ENCODE data around the gene PGAP6. TPM values are rescaled to one million over a fixed set of nuclear protein-coding genes. Genes with fewer than 3 reads are reported as not detected.
"Not testable (repeated sequence)": the region's sequence is repeated elsewhere in the genome, so short reads cannot be mapped to it uniquely, and the experiment has no call there.

Gene PGAP6
- total RNA-seq, 1 donor from 2014 or later = 44.2 TPM

GRCh38 chr16:381012-381788 lies 578 bp downstream of the PGAP6 start:
- Histone ChIP-seq H3K4me3 (ENCODE audit: low read depth, low read length) (peak overlapping the region; percentile 74), H3K36me3 (ENCODE audit: control insufficient read depth, insufficient read depth, low read length) (peaks cover 3% of the 10 kb centered on the region), H3K27me3 (ENCODE audit: control insufficient read depth, insufficient read depth, low read length) (no peaks in the 10 kb centered on the region)
- FAIRE-seq = no peak
- no peak for TF ChIP-seq CTCF (IDR thresholded peaks at IDR 0.05; ENCODE audit: insufficient read depth, low read length, severe bottlenecking)
- no peak for DNase-seq (ENCODE audit: low read depth)

GRCh38 chr16:380762-381011 lies 1.1 kb downstream of the PGAP6 start:
- FAIRE-seq = no peak
- Histone ChIP-seq H3K27me3 (ENCODE audit: control insufficient read depth, insufficient read depth, low read length) (no peaks in the 10 kb centered on the region), H3K4me3 (ENCODE audit: low read depth, low read length) (peak overlapping the region; percentile 74), H3K36me3 (ENCODE audit: control insufficient read depth, insufficient read depth, low read length) (peaks cover 3% of the 10 kb centered on the region)
- TF ChIP-seq CTCF (IDR thresholded peaks at IDR 0.05; ENCODE audit: insufficient read depth, low read length, severe bottlenecking) = no peak
- no peak for DNase-seq (ENCODE audit: low read depth)

- Histone ChIP-seq H3K36me3 (ENCODE audit: control insufficient read depth, insufficient read depth, low read length) (peaks cover 3% of the 10 kb centered on the region), H3K4me3 (ENCODE audit: low read depth, low read length) (peak overlapping the region; percentile 74), H3K27me3 (ENCODE audit: control insufficient read depth, insufficient read depth, low read length) (no peaks in the 10 kb centered on the region)
- no peak for TF ChIP-seq CTCF (IDR thresholded peaks at IDR 0.05; ENCODE audit: insufficient read depth, low read length, severe bottlenecking)
- DNase-seq (ENCODE audit: low read depth) = no peak
- FAIRE-seq = no peak
These were observed 1.6 kb downstream of the PGAP6 start for GRCh38 chr16:379961-380761.

- no peak for FAIRE-seq
- TF ChIP-seq CTCF (IDR thresholded peaks at IDR 0.05; ENCODE audit: insufficient read depth, low read length, severe bottlenecking) = no peak
- no peak for DNase-seq (ENCODE audit: low read depth)
- H3K27me3 ChIP-seq (ENCODE audit: control insufficient read depth, insufficient read depth, low read length) = no peaks in the 10 kb centered on the region
- H3K4me3 ChIP-seq (ENCODE audit: low read depth, low read length) = no peak overlapping the region
- peaks cover 6% of the 10 kb centered on the region for H3K36me3 ChIP-seq (ENCODE audit: control insufficient read depth, insufficient read depth, low read length)
These were observed 2.4 kb downstream of the PGAP6 start for GRCh38 chr16:379183-379960.

GRCh38 chr16:378821-379182 lies 3.0 kb downstream of the PGAP6 start:
- FAIRE-seq (no peak), DNase-seq (ENCODE audit: low read depth) (no peak)
- no peak for TF ChIP-seq CTCF (IDR thresholded peaks at IDR 0.05; ENCODE audit: insufficient read depth, low read length, severe bottlenecking)
- H3K36me3 ChIP-seq (ENCODE audit: control insufficient read depth, insufficient read depth, low read length) = peaks cover 6% of the 10 kb centered on the region
- H3K4me3 ChIP-seq (ENCODE audit: low read depth, low read length) = no peak overlapping the region
- no peaks in the 10 kb centered on the region for H3K27me3 ChIP-seq (ENCODE audit: control insufficient read depth, insufficient read depth, low read length)

GRCh38 chr16:378113-378820 lies 3.5 kb downstream of the PGAP6 start:
- DNase-seq (ENCODE audit: low read depth); FAIRE-seq; H3K36me3 ChIP-seq (ENCODE audit: control insufficient read depth, insufficient read depth, low read length); H3K4me3 ChIP-seq (ENCODE audit: low read depth, low read length); H3K27me3 ChIP-seq (ENCODE audit: control insufficient read depth, insufficient read depth, low read length): not testable (repeated sequence)
